RPMI8226 (cell line): ENCODE measurements around the gene TTLL11.
"Not testable (repeated sequence)": the region's sequence is repeated elsewhere in the genome, so short reads cannot be mapped to it uniquely, and the experiment has no call there.

Experiments used
- DNase-seq: peaks from one replicate; pipeline ENCODE4 v3.0.0-alpha.2; 2015

TTLL11 gene

DNA sequence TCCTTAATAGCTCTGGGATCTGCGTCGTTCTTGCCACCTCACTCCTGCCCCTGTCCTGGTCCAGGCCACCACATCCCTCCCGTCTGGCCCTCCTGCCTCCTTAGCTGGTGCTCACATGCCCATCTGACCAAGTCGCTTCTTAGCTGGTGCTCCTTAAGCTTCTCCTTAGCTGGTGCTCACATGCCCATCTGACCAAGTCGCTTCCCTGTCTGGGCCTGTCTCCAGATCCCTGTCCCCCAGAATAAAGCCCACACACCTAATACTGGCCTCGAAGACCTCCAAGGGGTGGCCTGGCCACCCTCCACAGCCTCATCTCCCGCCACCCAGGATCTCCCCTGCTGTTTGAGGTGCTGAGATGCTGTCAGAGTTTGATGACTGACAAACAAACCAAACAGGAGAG, 31.4 kb upstream of the TTLL11 start:
- DNase-seq, result no peak

- no peak for DNase-seq
These were observed 30.9 kb upstream of the TTLL11 start for GRCh38 chr9:122124048-122124447.

GRCh38 chr9:122122903-122123632, 30.0 kb upstream of the TTLL11 start:
- DNase-seq, result peak; percentile 82

GRCh38 chr9:122122468-122122867, 29.4 kb upstream of the TTLL11 start:
- no peak for DNase-seq

- no peak for DNase-seq
These were observed 28.8 kb upstream of the TTLL11 start for GRCh38 chr9:122121931-122122330.

DNA sequence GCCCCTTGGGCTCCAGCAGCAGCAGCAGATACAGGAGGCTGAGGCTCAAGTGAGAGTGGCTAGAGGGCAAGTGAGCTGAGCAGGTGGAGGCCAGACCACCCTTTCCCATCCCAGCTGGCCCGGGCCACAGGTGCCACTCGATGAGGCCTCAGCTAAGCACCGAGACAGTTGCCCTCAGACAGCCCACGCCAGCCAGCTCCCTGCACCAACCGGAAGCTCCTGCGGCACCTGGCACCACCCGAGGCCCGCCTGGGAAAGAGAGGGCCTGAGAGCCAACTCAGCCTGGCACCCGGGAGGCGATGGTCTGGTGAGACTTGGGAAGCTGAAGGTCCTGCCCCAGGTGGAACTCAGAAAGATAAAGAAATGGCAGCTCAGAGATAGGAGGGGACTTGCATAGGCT, 28.3 kb upstream of the TTLL11 start:
- DNase-seq, result no peak

GRCh38 chr9:122120316-122121071, 27.4 kb upstream of the TTLL11 start:
- DNase-seq, result no peak

DNA sequence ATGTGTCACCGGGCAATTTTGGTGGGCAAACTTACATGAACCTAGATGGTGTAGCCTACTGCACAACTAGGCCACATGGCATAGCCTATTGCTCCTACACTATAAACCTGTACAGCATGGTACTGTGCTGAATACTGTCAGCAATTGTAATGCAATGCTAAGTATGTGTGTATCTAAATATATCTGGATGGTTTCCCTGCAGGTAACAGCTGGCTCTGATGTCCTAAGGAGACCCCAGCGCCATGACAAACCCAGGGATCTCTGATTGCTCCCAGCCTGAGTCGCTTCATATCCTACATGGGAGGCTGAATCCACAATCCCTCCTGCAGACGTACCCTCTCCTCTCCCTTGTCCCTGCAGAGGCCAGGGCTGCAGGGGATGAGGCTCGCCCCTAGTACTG, 26.6 kb upstream of the TTLL11 start:
- DNase-seq, result no peak

GRCh38 chr9:122119166-122119521, 26.0 kb upstream of the TTLL11 start:
- no peak for DNase-seq

DNA sequence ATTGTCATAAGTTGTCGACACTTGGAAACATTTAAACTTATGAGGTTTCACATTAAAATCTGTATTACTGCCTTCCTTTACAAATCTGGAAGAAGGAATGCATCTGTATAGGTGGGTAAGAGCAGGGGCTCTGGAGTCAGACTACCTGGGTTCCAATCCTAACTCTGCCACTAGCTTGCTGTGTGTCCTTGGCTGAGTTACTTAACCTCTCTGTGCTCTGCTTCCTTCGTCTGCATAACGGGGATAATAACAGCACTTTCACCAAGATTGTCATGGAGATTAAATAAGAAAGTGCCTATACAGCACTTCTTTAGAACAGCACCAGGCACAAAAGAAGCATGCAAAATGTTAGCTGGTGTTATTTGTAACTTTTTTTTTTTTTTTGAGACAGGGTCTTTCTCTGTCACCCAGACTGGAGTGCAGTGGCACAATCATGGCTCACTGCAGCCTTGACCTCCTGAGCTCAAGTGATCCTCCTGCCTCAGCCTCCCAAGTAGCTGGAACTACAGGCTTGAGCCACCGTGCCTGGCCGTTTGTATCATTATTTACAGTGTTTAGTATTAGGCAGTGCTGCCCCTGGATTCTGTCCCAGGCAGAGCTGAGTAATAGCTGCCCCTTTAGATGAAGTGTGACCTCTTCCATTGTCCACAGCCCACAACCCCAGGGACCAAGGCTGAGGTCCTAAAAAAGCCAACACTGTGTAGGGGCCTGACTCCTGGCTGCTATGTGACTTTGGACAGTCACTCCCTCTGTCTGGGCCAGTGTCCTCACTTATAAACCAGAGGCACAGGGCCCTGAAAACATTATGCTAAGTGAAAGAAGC, 25.4 kb upstream of the TTLL11 start:
- DNase-seq, result no peak

DNA sequence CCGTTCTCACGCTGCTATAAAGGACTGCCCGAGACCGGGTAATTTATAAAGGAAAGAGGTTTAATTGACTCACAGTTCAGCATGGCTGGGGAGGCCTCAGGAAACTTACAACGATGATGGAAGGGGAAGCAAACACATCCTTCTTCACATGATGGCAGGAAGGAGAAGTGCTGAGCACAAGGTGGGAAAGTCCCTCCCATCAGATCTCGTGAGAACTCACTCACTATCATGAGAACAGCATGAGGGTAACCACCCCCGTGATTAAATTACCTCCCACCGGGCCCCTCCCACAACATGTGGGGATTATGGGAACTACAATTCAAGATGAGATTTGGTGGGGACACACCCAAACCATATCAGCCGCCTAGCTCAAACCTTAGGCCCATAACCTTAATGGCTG, 24.1 kb upstream of the TTLL11 start:
- DNase-seq, result not testable (repeated sequence)

- DNase-seq, result no peak
These were observed 23.5 kb upstream of the TTLL11 start for GRCh38 chr9:122116448-122117173.

DNA sequence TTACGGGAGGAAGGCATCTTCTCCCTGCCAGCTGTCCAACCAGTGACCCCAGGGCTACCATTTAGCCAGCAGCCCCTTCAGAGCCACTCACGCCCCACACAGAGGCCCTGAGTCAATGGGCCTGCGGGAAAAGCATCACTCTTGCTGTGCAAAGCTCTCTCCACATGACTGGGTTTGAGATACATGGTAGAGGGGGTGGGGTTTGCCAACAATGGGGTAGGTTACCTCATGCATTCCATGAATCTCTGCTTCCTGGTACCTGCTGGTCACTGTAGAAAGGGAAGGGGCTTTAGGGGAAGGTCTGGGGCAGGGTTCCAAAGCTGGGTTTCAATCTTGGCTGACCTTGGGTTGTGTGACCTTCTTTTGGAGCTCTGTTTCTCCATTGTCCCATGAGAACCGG, 22.9 kb upstream of the TTLL11 start:
- DNase-seq, result no peak

DNA sequence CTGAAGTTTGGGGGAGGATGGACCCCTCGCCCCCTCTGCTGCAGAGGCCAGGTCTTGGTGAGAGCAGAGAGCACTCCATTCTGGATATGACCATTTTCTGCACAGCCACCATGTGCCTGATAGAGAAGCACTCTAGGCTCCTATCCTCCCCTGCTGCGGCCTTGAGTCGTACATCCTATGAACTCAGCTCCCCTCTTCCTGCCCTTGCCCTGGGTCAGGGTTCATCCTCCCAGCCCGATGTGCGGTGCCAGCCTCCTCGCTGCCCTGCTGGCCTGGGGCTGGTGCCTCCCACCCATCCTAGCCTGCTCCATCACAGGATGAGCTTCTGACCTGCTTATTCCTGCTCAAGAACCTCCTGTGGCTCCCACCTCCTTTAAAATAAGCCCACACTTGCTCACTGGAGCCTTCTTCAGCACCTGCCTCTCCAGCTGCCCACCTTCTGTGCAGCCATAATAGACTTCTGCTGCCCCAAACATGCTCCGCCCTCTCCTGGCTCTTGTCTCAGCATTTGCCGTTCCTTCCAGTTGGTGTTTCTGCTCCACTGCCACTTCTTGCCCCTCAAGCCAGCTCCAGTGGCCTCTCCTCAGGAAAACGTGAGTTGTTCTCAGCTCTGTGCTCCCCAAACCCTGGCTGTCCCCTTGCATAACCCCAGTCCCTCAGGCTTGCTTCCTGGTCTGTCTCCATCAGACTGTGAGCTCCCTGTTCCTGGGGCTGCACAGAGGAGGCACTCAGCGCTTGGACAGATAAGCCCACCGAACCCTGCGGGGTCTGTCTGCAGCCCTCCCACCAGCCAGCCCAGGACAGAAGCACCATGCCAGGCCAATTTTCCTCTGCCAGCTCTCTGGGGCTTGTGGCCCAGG, 22.3 kb upstream of the TTLL11 start:
- DNase-seq, result no peak

DNA sequence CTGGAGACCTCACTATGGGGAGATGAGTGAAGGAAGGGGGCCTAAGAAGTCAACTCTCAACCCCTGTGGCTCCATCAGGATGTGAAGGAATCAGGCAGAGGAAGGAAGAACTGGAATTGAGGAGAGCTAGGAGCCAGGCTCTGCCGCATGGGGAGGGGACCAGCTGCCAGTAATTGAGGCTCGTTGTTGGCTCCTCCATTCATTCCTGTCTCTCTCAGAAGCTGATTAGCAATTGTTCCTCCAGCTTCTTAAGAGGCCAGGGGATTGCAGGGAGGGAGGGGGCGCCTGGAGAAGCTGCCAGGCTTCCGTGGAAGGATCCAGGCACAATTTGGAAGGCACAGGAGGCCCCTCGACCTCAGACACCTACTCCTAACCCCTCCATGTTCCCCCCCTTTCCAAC, 20.5 kb upstream of the TTLL11 start:
- DNase-seq, result no peak

- no peak for DNase-seq
These were observed 19.1 kb upstream of the TTLL11 start for GRCh38 chr9:122112238-122112637.

DNA sequence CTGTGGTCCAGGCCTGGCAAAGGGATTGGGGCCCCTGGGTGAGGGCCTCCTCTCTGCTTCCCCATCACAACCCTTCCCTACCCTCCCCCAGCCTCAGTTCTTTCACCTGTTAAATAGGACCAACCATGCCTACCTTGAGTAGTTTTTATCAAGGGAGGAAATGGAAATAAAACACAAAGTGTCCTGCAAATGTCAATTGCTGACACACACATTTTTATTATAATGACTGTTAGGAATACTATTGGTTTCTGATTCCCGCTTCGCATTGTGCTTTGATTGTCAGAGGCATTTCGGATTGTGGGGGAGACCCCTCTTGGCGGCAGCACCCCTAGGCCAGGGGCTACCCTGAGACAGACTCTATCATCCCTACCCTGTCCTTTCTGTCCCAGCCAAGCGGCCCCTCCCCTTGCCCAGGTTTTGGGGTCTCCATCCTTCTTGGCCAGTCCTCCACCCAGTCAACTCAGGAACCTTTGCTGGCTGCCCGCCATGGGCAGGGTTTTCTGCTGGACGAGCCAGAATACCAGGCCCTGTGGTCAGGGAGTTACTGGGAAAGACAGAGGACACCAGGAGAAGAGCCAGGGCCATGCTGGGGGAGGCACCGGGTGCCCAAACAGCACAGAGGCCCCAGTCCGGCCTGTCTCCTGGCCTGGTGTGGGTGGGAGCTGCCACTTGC, 18.4 kb upstream of the TTLL11 start:
- DNase-seq, result no peak

GRCh38 chr9:122110100-122110833, 17.2 kb upstream of the TTLL11 start:
- DNase-seq, result no peak

DNA sequence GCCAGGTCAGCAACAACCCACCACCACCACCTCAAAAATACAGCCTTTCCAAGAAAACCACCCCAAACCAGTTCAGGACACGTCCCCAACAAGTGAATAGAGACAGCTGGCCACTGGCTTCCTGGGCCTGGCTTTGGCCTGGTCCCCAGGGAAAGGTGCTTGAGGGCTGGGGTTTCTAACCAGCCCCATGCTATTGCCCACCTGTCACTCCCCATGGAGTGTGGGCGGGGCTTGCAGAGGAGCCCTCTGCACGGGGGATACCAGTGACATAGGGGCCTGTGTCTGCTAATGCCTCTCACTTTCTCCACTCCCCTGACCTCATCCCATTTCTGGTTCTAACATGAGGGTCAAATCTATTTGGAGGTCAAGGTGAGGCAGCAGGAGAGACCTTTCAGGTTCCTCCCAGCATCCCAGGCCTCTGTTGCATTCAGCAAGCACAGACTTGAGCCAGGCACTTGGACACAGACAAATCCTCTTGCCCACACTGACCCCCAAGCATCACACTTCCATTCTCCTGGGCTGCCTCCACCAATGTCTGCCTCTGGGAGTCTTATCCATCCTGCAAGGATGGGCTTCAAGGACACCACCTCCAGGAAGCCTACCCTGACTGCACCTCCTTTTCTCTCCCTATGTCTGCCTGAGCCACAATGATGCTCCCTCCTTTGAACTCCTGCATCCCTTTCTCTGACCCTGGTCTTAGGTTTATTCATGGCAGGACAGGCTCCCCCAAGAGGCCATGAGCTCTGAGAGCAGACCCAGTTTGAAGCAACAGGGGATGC, 16.1 kb upstream of the TTLL11 start:
- no peak for DNase-seq

GRCh38 chr9:122107291-122107805, 14.2 kb upstream of the TTLL11 start:
- DNase-seq, result no peak
